Endothelial cell of umbilical vein (primary cell): Measurements from ENCODE around the gene NUDT6. TPM values are rescaled to one million over a fixed set of nuclear protein-coding genes. Genes with fewer than 3 reads are reported as not detected.

ENCODE experiments used
- BruUV-seq: library from RNA; stranded (reverse); fragments of 400-500 nt; replicated peaks from 2 replicates; lab custom pipeline; 2021; lab: Mats Ljungman, UMichigan
- CTCF ChIA-PET: fragments of 300-600, 350-600 bp; sonication (Branson Sonifier 250); formaldehyde crosslinking; loops from one replicate; lab custom pipeline; 2021; ENCODE audit warnings: antibody characterized with exemption, inconsistent platforms; lab: Charles Lee
- POLR2A ChIA-PET: fragments of 300-600, 350-600 bp; sonication (Branson Sonifier 250); formaldehyde crosslinking; loops from one replicate; lab custom pipeline; 2021; ENCODE audit warnings: antibody characterized with exemption, inconsistent platforms; lab: Charles Lee
- DNase-seq: peaks from one replicate; pipeline ENCODE4 v3.0.0-alpha.2; 2011; ENCODE audit warnings: low read depth, low spot score
- FAIRE-seq: peaks from 2 replicates; lab custom pipeline; 2011; peaks lifted over from hg19 to GRCh38; lab: Jason Lieb, UNC
- H2AFZ ChIP-seq: 2 replicates; pipeline ENCODE4 v1.6.0; 2012; ENCODE audit warnings: low read depth, low read length, control low read depth, inconsistent platforms
- H3K27ac ChIP-seq: 2 replicates; pipeline ENCODE4 v1.5.1; 2011; ENCODE audit warnings: low read depth, mild to moderate bottlenecking, control low read depth, low read length, moderate library complexity; ENCODE audit not compliant: insufficient read depth
- H3K27me3 ChIP-seq, 2 experiments: 2 replicates each; pipeline versions ENCODE4 v1.6.0 to v1.6.1; 2011; ENCODE audit warnings: low read length in 2 of 2, mixed read lengths in 1 of 2; ENCODE audit not compliant: control insufficient read depth in 2 of 2, insufficient read depth in 2 of 2
- H3K36me3 ChIP-seq, 2 experiments: 2 replicates in 1 of 2; 3 replicates in 1 of 2; pipeline ENCODE4 v1.5.1; 2011; ENCODE audit warnings: low read length in 2 of 2, mild to moderate bottlenecking in 1 of 2, moderate library complexity in 1 of 2; ENCODE audit not compliant: control insufficient read depth in 2 of 2, insufficient read depth in 2 of 2; ENCODE audit errors: extremely low read depth in 1 of 2
- H3K4me1 ChIP-seq: 3 replicates; pipeline ENCODE4 v1.5.1; 2011; ENCODE audit warnings: mild to moderate bottlenecking, low read length; ENCODE audit not compliant: control insufficient read depth, insufficient read depth; ENCODE audit errors: extremely low read depth
- H3K4me2 ChIP-seq: 2 replicates; pipeline ENCODE4 v1.6.1; 2011; ENCODE audit warnings: low read length, control low read depth, mixed read lengths; ENCODE audit not compliant: insufficient read depth
- H3K4me3 ChIP-seq, 3 experiments: fragments of 200-600 bp in 1 of 3; sonication (generic), shearing (Covaris generic) in 1 of 3; replicated peaks in 1 of 3; 2 replicates each; pipeline ENCODE4 v1.5.1; 2011 to 2016; ENCODE audit warnings: control low read depth in 3 of 3, low read length in 3 of 3, mild to moderate bottlenecking in 2 of 3, inconsistent platforms in 1 of 3, low read depth in 1 of 3, moderate library complexity in 1 of 3; ENCODE audit not compliant: insufficient read depth in 1 of 3
- H3K79me2 ChIP-seq: 2 replicates; pipeline ENCODE4 v1.6.0; 2012; ENCODE audit warnings: low read length, inconsistent platforms; ENCODE audit not compliant: control insufficient read depth, insufficient read depth
- H3K9ac ChIP-seq: replicated peaks from 2 replicates; pipeline ENCODE3; 2011; ENCODE audit warnings: low read length, control low read depth; ENCODE audit not compliant: insufficient read depth; ENCODE audit errors: extremely low read depth
- H3K9me1 ChIP-seq: replicated peaks from 3 replicates; pipeline ENCODE4 v1.6.0; 2011; ENCODE audit warnings: mild to moderate bottlenecking, low read length; ENCODE audit not compliant: control insufficient read depth, insufficient read depth; ENCODE audit errors: extremely low read depth
- H3K9me3 ChIP-seq: replicated peaks from 2 replicates; pipeline ENCODE4 v1.5.1; 2012; ENCODE audit warnings: low read length, inconsistent platforms; ENCODE audit not compliant: control insufficient read depth, insufficient read depth
- H4K20me1 ChIP-seq: replicated peaks from 2 replicates; pipeline ENCODE3; 2011; ENCODE audit warnings: mild to moderate bottlenecking, low read length; ENCODE audit not compliant: control insufficient read depth, insufficient read depth; ENCODE audit errors: extremely low read depth
- EZH2 ChIP-seq: IDR thresholded peaks from 2 replicates; pipeline ENCODE4 v1.6.1; 2012; ENCODE audit warnings: borderline replicate concordance, low read depth, mild to moderate bottlenecking, moderate library complexity, low read length, inconsistent platforms; ENCODE audit not compliant: severe bottlenecking
- FOS ChIP-seq: IDR thresholded peaks from 2 replicates; pipeline ENCODE4 v1.6.1; 2011; ENCODE audit warnings: mild to moderate bottlenecking, low read length, moderate library complexity, borderline replicate concordance; ENCODE audit not compliant: insufficient read depth
- GATA2 ChIP-seq: IDR thresholded peaks from 2 replicates; pipeline ENCODE4 v1.7.0; 2011; ENCODE audit warnings: low read depth, mild to moderate bottlenecking, moderate library complexity, mixed read lengths, low read length; ENCODE audit not compliant: insufficient read length, insufficient read depth
- JUN ChIP-seq: IDR thresholded peaks from 2 replicates; pipeline ENCODE4 v1.6.1; 2011; ENCODE audit warnings: borderline replicate concordance, low read depth; ENCODE audit not compliant: insufficient read length, insufficient read depth
- MYC ChIP-seq: IDR thresholded peaks from one replicate; pipeline ENCODE4 v1.6.1; 2011; ENCODE audit warnings: mild to moderate bottlenecking, low read depth, low read length
- POLR2A ChIP-seq: IDR thresholded peaks from 2 replicates; pipeline ENCODE4 v1.6.1; 2012; ENCODE audit warnings: low read depth, mild to moderate bottlenecking, control low read depth, low read length
- POLR2AphosphoS5 ChIP-seq: IDR thresholded peaks from 2 replicates; pipeline ENCODE4 v1.6.1; 2012; ENCODE audit warnings: low read depth, mild to moderate bottlenecking, control low read depth, low read length, moderate library complexity; ENCODE audit not compliant: insufficient read depth
- dilution Hi-C: fragments of 300-500 bp; cut with MboI; formaldehyde crosslinking; loops from one replicate; pipeline ENCODE4 v1.15.0; 2019; ENCODE audit warnings: low sequenced_read_pairs; ENCODE audit not compliant: extremely low pct_ligation_motif_present
- intact Hi-C: fragments of 100-400 bp; cut with micrococcal nuclease; formaldehyde crosslinking; loops from one replicate; pipeline ENCODE4 v1.10.0; 2022
- polyA plus RNA-seq, 4 experiments: library from polyadenylated mRNA; depleted of rRNA in 3 of 4; stranded (reverse) in 3 of 4; unstranded in 1 of 4; fragments of >200 nt; gene quantifications; 2 replicates each; pipeline versions ENCODE4 v1.2.1 to v1.2.3, GENCODE V29; 2011 to 2012; ENCODE audit warnings: missing spikeins in 1 of 4
- total RNA-seq: library from RNA; stranded (reverse); gene quantifications from 2 replicates; pipeline ENCODE4 v1.2.3, GENCODE V29; 2021
- TF ChIP-seq, protein P1 (sequence below): IDR thresholded peaks from 2 replicates; pipeline ENCODE4 v1.6.1; 2011; ENCODE audit not compliant: insufficient read depth, insufficient read length
- TF ChIP-seq, protein P2 (sequence below), 2 donors: IDR thresholded peaks; 1 replicate in 1 of 2; 2 replicates in 1 of 2; pipeline ENCODE4 v1.5.1; 2011; ENCODE audit warnings: low read length in 2 of 2, mild to moderate bottlenecking in 2 of 2, moderate library complexity in 2 of 2, control low read depth in 1 of 2, inconsistent platforms in 1 of 2, low read depth in 1 of 2; ENCODE audit not compliant: insufficient read depth in 1 of 2; ENCODE audit errors: extremely low read depth in 1 of 2

The NUDT6 gene
- total and polyA plus RNA-seq, 2 donors (not counting 3 experiments of a cell fraction or from before 2014, with no cell fraction given): 5.1 to 5.4 TPM

DNA sequence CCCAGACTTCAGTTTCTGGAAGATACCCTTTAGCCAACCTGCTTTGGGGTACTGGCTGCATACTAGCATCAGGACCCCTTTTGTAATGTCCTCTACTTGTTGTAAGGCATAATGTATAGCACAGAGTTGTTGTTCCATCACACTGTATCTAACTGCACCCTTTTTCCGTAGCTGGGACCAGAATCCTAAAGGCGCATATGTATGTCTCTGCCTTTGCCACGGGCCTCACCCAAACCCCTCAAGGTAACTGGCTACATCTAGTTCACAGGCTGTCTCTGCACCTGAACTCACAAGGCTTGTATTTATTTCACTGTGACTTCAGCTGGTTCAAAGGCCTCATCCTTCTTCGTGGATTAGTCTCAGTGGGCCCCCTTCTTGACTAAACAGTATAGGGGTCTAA, 29.6 kb upstream of the NUDT6 start:
- H3K79me2 ChIP-seq: no peaks in the 10 kb centered on the region
- no peaks in the 10 kb centered on the region for H4K20me1 ChIP-seq
- no peak for TF ChIP-seq FOS
- no peak for TF ChIP-seq EZH2
- no peak for TF ChIP-seq MYC
- no peak for TF ChIP-seq POLR2A
- no peak for TF ChIP-seq GATA2
- no peak for TF ChIP-seq POLR2AphosphoS5
- TF ChIP-seq, protein P1, sequence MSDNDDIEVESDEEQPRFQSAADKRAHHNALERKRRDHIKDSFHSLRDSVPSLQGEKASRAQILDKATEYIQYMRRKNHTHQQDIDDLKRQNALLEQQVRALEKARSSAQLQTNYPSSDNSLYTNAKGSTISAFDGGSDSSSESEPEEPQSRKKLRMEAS: no peak
- no peak for TF ChIP-seq JUN
- TF ChIP-seq, protein P2, sequence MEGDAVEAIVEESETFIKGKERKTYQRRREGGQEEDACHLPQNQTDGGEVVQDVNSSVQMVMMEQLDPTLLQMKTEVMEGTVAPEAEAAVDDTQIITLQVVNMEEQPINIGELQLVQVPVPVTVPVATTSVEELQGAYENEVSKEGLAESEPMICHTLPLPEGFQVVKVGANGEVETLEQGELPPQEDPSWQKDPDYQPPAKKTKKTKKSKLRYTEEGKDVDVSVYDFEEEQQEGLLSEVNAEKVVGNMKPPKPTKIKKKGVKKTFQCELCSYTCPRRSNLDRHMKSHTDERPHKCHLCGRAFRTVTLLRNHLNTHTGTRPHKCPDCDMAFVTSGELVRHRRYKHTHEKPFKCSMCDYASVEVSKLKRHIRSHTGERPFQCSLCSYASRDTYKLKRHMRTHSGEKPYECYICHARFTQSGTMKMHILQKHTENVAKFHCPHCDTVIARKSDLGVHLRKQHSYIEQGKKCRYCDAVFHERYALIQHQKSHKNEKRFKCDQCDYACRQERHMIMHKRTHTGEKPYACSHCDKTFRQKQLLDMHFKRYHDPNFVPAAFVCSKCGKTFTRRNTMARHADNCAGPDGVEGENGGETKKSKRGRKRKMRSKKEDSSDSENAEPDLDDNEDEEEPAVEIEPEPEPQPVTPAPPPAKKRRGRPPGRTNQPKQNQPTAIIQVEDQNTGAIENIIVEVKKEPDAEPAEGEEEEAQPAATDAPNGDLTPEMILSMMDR (IDR thresholded peaks at IDR 0.05; ENCODE audit: extremely low read depth in 1 of 2, insufficient read depth in 1 of 2, low read depth in 1 of 2, low read length in 2 of 2): no peak
- no peak overlapping the region for H3K9ac ChIP-seq
- no peak overlapping the region for H2AFZ ChIP-seq
- FAIRE-seq (no peak), DNase-seq (no peak)
- no TSS peak for BruUV-seq
- H3K9me1 ChIP-seq: no peaks in the 10 kb centered on the region
- H3K27ac ChIP-seq: no peak overlapping the region
- ChIA-PET POLR2A (no interaction called here), CTCF (no interaction called here)
- peaks cover 3 to 15% of the 10 kb centered on the region in 2 experiments for H3K36me3 ChIP-seq
- H3K4me2 ChIP-seq: no peak overlapping the region
- H3K27me3 ChIP-seq: no peaks in the 10 kb centered on the region
- dilution Hi-C loops: no loop called here
- H3K4me1 ChIP-seq: no peaks in the 10 kb centered on the region
- intact Hi-C loops: no loop called here
- H3K4me3 ChIP-seq: no peak overlapping the region
- no peaks in the 10 kb centered on the region for H3K9me3 ChIP-seq
